Activated T-cell treated with anti-CD3 and anti-CD28 coated beads, Interleukin-2, amount 50 U/mL, for 24 hours (primary cell): Measurements from ENCODE around the gene PRRG1.

ENCODE experiments used
- DNase-seq: peaks from one replicate; pipeline ENCODE4 v3.0.0-alpha.2; 2020
- H3K27ac Mint-ChIP-seq: 2 replicates; pipeline ENCODE4 v1.8.0; 2020; ENCODE audit warnings: mild to moderate bottlenecking, mixed read lengths
- H3K27me3 Mint-ChIP-seq: 2 replicates; pipeline ENCODE4 v1.8.0; 2020; ENCODE audit warnings: mixed read lengths
- H3K36me3 Mint-ChIP-seq: 2 replicates; pipeline ENCODE4 v1.8.0; 2020; ENCODE audit warnings: low read depth, mixed read lengths
- H3K4me1 Mint-ChIP-seq: 2 replicates; pipeline ENCODE4 v1.8.0; 2020; ENCODE audit warnings: low read depth, mixed read lengths
- H3K4me3 Mint-ChIP-seq: 2 replicates; pipeline ENCODE4 v1.8.0; 2020; ENCODE audit warnings: mild to moderate bottlenecking, moderate library complexity, mixed read lengths
- H3K9me3 Mint-ChIP-seq: 2 replicates; pipeline ENCODE4 v1.8.0; 2020; ENCODE audit warnings: mixed read lengths

Gene PRRG1

DNA sequence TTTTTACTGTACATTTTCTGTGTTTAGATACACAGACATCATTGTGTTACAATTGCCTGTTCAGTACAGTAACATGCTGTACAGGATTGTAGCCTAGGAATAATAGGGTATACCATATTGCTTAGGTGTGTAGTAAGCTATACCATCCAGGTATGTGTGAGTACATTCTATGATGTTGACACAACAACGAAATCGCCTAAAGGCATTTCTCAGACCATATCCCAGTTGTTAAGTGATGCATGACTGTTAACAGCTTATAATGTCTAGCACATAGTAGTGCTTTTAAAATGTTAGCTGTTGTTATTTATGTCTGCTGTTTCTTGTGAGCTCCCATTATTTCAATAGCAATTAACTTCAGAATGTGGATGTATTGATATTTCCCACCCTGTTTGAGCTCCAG is 4.5 kb downstream of the PRRG1 start:
- H3K4me3 Mint-ChIP-seq = no peak overlapping the region
- H3K36me3 Mint-ChIP-seq = no peaks in the 10 kb centered on the region
- peaks cover 46% of the 10 kb centered on the region for H3K27me3 Mint-ChIP-seq
- no peak for DNase-seq
- peaks cover 9% of the 10 kb centered on the region for H3K4me1 Mint-ChIP-seq
- no peaks in the 10 kb centered on the region for H3K9me3 Mint-ChIP-seq
- no peak overlapping the region for H3K27ac Mint-ChIP-seq

DNA sequence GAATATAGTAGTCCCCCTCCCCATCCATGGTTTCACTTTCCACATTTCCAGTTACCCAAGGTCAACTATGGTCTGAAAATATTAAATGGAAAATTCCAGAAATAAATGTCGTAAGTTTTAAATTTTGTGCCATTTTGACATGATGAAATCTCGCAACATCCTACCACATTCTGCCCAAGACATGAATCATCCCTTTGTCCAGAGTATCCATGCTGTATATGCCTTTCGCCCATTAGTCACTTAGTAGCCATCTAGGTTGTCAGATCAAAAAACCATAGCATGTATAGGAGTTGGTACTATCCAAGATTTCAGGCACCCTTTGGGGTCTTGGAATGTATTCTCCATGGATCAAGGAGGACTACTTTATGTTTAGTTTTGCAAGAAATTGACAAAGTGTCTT is 8.3 kb downstream of the PRRG1 start:
- Mint-ChIP-seq H3K4me3 (no peak overlapping the region), H3K4me1 (no peaks in the 10 kb centered on the region), H3K9me3 (peaks cover 6% of the 10 kb centered on the region), H3K27ac (no peak overlapping the region), H3K27me3 (peaks cover 39% of the 10 kb centered on the region), H3K36me3 (no peaks in the 10 kb centered on the region)
- DNase-seq = no peak

- Mint-ChIP-seq H3K4me1 (no peaks in the 10 kb centered on the region), H3K36me3 (no peaks in the 10 kb centered on the region), H3K4me3 (no peak overlapping the region), H3K27ac (no peak overlapping the region), H3K9me3 (peaks cover 6% of the 10 kb centered on the region), H3K27me3 (peaks cover 36% of the 10 kb centered on the region)
- DNase-seq = no peak
Measured at GRCh38 chrX:37361596-37361995, 12.4 kb downstream of the PRRG1 start.

DNA sequence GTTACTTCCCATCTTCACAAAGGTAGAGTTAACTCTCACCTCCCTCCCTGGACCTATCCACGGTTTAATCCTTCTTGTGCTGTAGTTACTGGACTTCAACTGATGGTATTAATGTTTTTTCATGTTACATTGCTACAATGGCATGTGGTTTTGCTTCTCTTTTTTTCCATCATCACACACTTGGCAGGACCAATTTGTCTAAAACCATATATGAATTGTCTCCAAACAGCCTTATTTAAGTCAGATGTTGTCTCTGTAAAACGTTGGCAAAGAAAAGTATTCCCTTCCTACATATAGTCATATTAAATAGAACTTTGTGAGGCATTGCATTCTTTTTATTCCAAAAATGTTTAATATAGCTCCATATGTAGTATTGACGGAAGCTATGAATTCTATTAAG is 15.5 kb downstream of the PRRG1 start:
- peaks cover 42% of the 10 kb centered on the region for H3K27me3 Mint-ChIP-seq
- no peaks in the 10 kb centered on the region for H3K36me3 Mint-ChIP-seq
- H3K4me1 Mint-ChIP-seq = no peaks in the 10 kb centered on the region
- DNase-seq = no peak
- no peak overlapping the region for H3K27ac Mint-ChIP-seq
- H3K9me3 Mint-ChIP-seq = no peaks in the 10 kb centered on the region
- no peak overlapping the region for H3K4me3 Mint-ChIP-seq

GRCh38 chrX:37367946-37368345 is 18.8 kb downstream of the PRRG1 start:
- no peak for DNase-seq
- H3K36me3 Mint-ChIP-seq = no peaks in the 10 kb centered on the region
- H3K27me3 Mint-ChIP-seq = peaks cover 29% of the 10 kb centered on the region
- H3K27ac Mint-ChIP-seq = no peak overlapping the region
- H3K9me3 Mint-ChIP-seq = no peaks in the 10 kb centered on the region
- H3K4me1 Mint-ChIP-seq = no peaks in the 10 kb centered on the region
- H3K4me3 Mint-ChIP-seq = no peak overlapping the region

- H3K27ac Mint-ChIP-seq = no peak overlapping the region
- no peaks in the 10 kb centered on the region for H3K36me3 Mint-ChIP-seq
- no peaks in the 10 kb centered on the region for H3K4me1 Mint-ChIP-seq
- H3K9me3 Mint-ChIP-seq = no peaks in the 10 kb centered on the region
- no peak overlapping the region for H3K4me3 Mint-ChIP-seq
- no peak for DNase-seq
- H3K27me3 Mint-ChIP-seq = peaks cover 30% of the 10 kb centered on the region
Measured at GRCh38 chrX:37370499-37371141, 21.5 kb downstream of the PRRG1 start.

GRCh38 chrX:37371578-37371991 is 22.4 kb downstream of the PRRG1 start:
- no peaks in the 10 kb centered on the region for H3K36me3 Mint-ChIP-seq
- DNase-seq = no peak
- H3K4me1 Mint-ChIP-seq = no peaks in the 10 kb centered on the region
- no peak overlapping the region for H3K27ac Mint-ChIP-seq
- no peaks in the 10 kb centered on the region for H3K9me3 Mint-ChIP-seq
- peaks cover 33% of the 10 kb centered on the region for H3K27me3 Mint-ChIP-seq
- no peak overlapping the region for H3K4me3 Mint-ChIP-seq

GRCh38 chrX:37378404-37378803 is 29.2 kb downstream of the PRRG1 start:
- no peaks in the 10 kb centered on the region for H3K36me3 Mint-ChIP-seq
- peaks cover 32% of the 10 kb centered on the region for H3K27me3 Mint-ChIP-seq
- no peaks in the 10 kb centered on the region for H3K4me1 Mint-ChIP-seq
- H3K27ac Mint-ChIP-seq = no peak overlapping the region
- no peaks in the 10 kb centered on the region for H3K9me3 Mint-ChIP-seq
- DNase-seq = no peak
- H3K4me3 Mint-ChIP-seq = no peak overlapping the region

DNA sequence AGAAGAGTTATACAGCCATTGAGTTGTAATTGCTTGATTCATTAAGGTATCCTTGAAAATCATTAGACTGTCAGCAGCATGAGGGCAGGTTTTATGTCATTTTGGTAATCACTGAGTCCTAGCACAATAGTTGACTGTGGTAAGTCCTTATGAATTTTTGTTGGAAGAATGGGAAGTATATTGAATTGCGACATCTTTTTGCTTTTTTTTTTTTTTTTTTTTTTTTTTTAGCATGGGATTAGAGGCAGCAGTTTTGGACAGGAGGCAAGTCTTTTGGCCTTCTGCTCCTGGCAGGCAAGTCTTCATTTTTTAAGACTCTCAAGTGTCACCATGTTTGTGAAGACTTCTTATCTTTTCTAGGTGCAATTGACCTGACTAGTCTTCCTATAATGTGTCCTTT is 29.7 kb downstream of the PRRG1 start:
- DNase-seq = no peak
- no peaks in the 10 kb centered on the region for H3K4me1 Mint-ChIP-seq
- H3K27me3 Mint-ChIP-seq = peaks cover 32% of the 10 kb centered on the region
- H3K36me3 Mint-ChIP-seq = no peaks in the 10 kb centered on the region
- H3K27ac Mint-ChIP-seq = no peak overlapping the region
- no peaks in the 10 kb centered on the region for H3K9me3 Mint-ChIP-seq
- no peak overlapping the region for H3K4me3 Mint-ChIP-seq

GRCh38 chrX:37380256-37380655 is 31.1 kb downstream of the PRRG1 start:
- Mint-ChIP-seq H3K4me3 (no peak overlapping the region), H3K4me1 (no peaks in the 10 kb centered on the region), H3K27ac (no peak overlapping the region), H3K36me3 (no peaks in the 10 kb centered on the region), H3K9me3 (no peaks in the 10 kb centered on the region), H3K27me3 (peaks cover 32% of the 10 kb centered on the region)
- DNase-seq = no peak

DNA sequence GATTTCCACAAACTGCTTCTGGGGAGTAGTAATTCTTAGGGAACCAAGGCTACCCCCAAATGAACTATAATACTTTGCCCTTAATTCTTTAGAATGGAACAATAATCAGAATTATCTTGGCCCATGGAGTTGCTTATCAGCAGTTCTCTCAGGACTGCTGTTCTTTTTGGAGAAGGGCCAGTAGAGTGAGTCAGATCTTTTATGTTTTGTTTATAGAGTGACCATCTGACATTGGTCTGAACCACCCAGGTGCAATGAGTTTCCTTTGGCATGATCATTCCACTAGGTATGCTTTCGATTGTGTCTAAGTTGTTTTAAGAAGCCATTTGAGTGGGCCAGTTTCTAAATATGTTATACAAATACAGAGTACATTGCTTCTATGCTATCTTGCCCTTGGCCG is 31.8 kb downstream of the PRRG1 start:
- no peak overlapping the region for H3K4me3 Mint-ChIP-seq
- H3K4me1 Mint-ChIP-seq = no peaks in the 10 kb centered on the region
- no peak overlapping the region for H3K27ac Mint-ChIP-seq
- DNase-seq = no peak
- H3K27me3 Mint-ChIP-seq = peaks cover 29% of the 10 kb centered on the region
- no peaks in the 10 kb centered on the region for H3K9me3 Mint-ChIP-seq
- H3K36me3 Mint-ChIP-seq = no peaks in the 10 kb centered on the region

- Mint-ChIP-seq H3K9me3 (no peaks in the 10 kb centered on the region), H3K4me1 (no peaks in the 10 kb centered on the region)
- DNase-seq = no peak
Measured at GRCh38 chrX:37383313-37383712, 34.1 kb downstream of the PRRG1 start.

GRCh38 chrX:37388413-37388812 is 39.2 kb downstream of the PRRG1 start:
- H3K36me3 Mint-ChIP-seq = no peaks in the 10 kb centered on the region
- H3K4me3 Mint-ChIP-seq = no peak overlapping the region
- no peaks in the 10 kb centered on the region for H3K9me3 Mint-ChIP-seq
- no peak for DNase-seq
- H3K4me1 Mint-ChIP-seq = no peaks in the 10 kb centered on the region
- no peak overlapping the region for H3K27ac Mint-ChIP-seq
- peaks cover 37% of the 10 kb centered on the region for H3K27me3 Mint-ChIP-seq

More at GRCh38 chrX:37383313-37383712, 34.1 kb downstream of the PRRG1 start:
- no peaks in the 10 kb centered on the region for H3K36me3 Mint-ChIP-seq
- peaks cover 42% of the 10 kb centered on the region for H3K27me3 Mint-ChIP-seq
- H3K4me3 Mint-ChIP-seq = no peak overlapping the region
- H3K27ac Mint-ChIP-seq = no peak overlapping the region

DNA sequence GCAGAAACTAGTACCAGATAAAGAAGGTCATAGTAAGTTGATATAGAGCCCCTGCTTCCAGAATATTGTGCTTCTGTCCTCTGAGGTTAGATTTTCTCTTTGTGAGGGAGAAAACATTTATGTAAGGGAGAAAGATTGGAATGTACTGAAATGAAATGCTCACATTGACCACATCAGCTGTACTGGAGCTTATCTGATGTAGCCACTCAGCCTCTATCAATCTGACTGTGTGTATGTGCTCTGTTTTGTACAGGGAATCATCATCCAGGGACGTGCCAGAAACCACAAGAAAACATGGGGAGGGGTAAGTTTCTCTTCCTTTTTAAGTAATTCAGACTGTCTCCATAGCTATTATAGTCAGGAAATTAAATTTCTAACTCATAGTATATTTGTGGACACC is 56.8 kb downstream of the PRRG1 start:
- DNase-seq = no peak
- Mint-ChIP-seq H3K27me3 (peaks cover 8% of the 10 kb centered on the region), H3K36me3 (no peaks in the 10 kb centered on the region), H3K9me3 (no peaks in the 10 kb centered on the region), H3K27ac (no peak overlapping the region), H3K4me1 (no peaks in the 10 kb centered on the region), H3K4me3 (no peak overlapping the region)

DNA sequence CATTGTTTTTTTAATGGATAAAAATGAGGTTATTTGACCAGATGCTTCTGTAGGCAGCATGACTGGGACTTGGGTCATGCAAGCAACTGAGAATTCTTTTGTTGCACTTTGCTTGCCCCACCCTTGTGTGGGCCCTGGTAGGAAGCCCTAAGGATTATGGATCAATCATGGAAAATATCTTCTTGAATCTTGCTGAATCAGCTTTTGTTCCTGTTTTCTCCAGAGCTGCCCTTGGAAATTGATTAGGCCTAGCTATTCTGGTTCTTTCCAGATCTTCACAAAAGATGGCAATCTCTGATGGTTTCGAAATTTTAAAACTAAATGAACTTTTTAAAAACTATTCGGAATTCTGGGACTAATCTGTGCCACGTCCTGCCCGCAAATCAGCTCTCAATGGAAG is 58.6 kb downstream of the PRRG1 start:
- Mint-ChIP-seq H3K4me3 (no peak overlapping the region), H3K27me3 (peaks cover 8% of the 10 kb centered on the region), H3K4me1 (no peaks in the 10 kb centered on the region), H3K36me3 (no peaks in the 10 kb centered on the region), H3K9me3 (no peaks in the 10 kb centered on the region), H3K27ac (no peak overlapping the region)
- DNase-seq = no peak

DNA sequence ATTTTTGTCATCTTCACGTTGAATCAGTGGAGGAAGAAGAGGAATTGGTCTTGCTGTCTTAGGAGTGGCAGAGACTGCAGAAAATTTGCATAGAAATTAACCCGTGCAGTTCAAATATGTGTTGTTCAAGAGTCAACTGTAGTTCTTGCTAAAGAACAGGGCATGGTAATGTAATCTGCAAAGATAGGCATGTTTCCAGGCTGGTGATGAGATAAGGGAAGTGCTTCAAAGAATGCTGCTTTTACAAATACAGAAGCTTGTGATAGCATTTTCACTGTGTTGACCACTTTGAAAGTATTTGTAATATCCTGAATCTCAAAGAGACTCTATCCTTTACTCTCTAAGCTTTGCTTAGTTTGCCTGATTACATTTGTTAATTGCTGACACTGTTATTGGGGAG is 60.1 kb downstream of the PRRG1 start:
- Mint-ChIP-seq H3K4me1 (no peaks in the 10 kb centered on the region), H3K27ac (no peak overlapping the region), H3K4me3 (no peak overlapping the region), H3K9me3 (no peaks in the 10 kb centered on the region), H3K36me3 (no peaks in the 10 kb centered on the region), H3K27me3 (peaks cover 8% of the 10 kb centered on the region)
- DNase-seq = no peak
